H1 (cell line): ENCODE data around the gene SEC16A. TPM values are rescaled to one million over a fixed set of nuclear protein-coding genes. Genes with fewer than 3 reads are reported as not detected.

Experiments
- CHD1 ChIP-seq: IDR thresholded peaks from 2 replicates; pipeline ENCODE4 v1.6.1; 2012; ENCODE audit warnings: low read depth, low read length, improper control_type of control experiment
- CREB1 ChIP-seq: IDR thresholded peaks from 2 replicates; pipeline ENCODE4 v1.6.1; 2012; ENCODE audit warnings: inconsistent platforms
- EGR1 ChIP-seq: IDR thresholded peaks from 2 replicates; pipeline ENCODE4 v1.6.1; 2011; ENCODE audit warnings: low read depth, low read length, borderline replicate concordance
- KDM4A ChIP-seq: IDR thresholded peaks from one replicate; pipeline ENCODE4 v1.7.1; 2012; ENCODE audit warnings: low read depth, mild to moderate bottlenecking, moderate library complexity, low read length, inconsistent platforms; ENCODE audit not compliant: severe bottlenecking
- SP4 ChIP-seq: IDR thresholded peaks from 2 replicates; pipeline ENCODE4 v1.6.1; 2012; ENCODE audit warnings: low read length, inconsistent platforms
- polyA plus RNA-seq, 7 experiments: library from polyadenylated mRNA; depleted of rRNA in 3 of 7; stranded (reverse) in 5 of 7; unstranded in 2 of 7; fragments of >200 nt in 5 of 7; fragments of 200-250 nt in 2 of 7; gene quantifications; 1 replicate in 5 of 7; 2 replicates in 1 of 7; 4 replicates in 1 of 7; pipeline versions ENCODE4 v1.2.1 to v1.2.3, GENCODE V29; 2011 to 2013; ENCODE audit warnings: missing spikeins in 2 of 7, mixed read lengths in 2 of 7
- total RNA-seq: library from RNA; stranded (reverse); fragmentation: NEBNext Ultra II Directional; extraction: Animal tissue kit (Norgen Biotek cat#: 25700); gene quantifications from 2 replicates; pipeline ENCODE4 v1.2.1, GENCODE V29; 2021
- TF ChIP-seq, protein P1 (sequence below): fragments of 300-600 bp; sonication (generic); IDR thresholded peaks from 2 replicates; pipeline ENCODE4 v1.7.1; 2012; ENCODE audit warnings: low read length, moderate library complexity, mild to moderate bottlenecking, inconsistent platforms; ENCODE audit not compliant: insufficient replicate concordance

SEC16A gene
- total and polyA plus RNA-seq, 2 of the 8 experiments (the other 6 are each of a cell fraction or from before 2014, with no cell fraction given): 21.6 to 49.0 TPM

DNA sequence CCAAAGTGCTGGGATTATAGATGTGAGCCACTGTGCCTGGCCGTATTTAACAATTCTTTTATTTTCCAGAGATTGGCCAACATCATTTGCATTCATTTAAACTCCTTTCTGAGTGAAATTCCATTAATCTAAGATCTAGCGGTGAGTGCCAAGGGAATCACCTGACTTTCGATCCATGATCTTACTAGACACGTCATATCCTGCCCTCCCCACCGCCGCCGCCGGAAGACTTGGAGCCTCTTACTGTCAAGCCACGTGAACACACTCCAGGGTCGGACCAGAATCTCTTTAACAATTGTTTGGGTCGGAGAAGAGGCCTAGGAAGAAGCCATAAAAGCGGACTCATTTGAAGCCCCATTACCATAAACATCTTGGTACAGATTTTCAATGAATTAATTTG lies 56.1 kb downstream of the SEC16A start (continued):
- TF ChIP-seq, protein P1, sequence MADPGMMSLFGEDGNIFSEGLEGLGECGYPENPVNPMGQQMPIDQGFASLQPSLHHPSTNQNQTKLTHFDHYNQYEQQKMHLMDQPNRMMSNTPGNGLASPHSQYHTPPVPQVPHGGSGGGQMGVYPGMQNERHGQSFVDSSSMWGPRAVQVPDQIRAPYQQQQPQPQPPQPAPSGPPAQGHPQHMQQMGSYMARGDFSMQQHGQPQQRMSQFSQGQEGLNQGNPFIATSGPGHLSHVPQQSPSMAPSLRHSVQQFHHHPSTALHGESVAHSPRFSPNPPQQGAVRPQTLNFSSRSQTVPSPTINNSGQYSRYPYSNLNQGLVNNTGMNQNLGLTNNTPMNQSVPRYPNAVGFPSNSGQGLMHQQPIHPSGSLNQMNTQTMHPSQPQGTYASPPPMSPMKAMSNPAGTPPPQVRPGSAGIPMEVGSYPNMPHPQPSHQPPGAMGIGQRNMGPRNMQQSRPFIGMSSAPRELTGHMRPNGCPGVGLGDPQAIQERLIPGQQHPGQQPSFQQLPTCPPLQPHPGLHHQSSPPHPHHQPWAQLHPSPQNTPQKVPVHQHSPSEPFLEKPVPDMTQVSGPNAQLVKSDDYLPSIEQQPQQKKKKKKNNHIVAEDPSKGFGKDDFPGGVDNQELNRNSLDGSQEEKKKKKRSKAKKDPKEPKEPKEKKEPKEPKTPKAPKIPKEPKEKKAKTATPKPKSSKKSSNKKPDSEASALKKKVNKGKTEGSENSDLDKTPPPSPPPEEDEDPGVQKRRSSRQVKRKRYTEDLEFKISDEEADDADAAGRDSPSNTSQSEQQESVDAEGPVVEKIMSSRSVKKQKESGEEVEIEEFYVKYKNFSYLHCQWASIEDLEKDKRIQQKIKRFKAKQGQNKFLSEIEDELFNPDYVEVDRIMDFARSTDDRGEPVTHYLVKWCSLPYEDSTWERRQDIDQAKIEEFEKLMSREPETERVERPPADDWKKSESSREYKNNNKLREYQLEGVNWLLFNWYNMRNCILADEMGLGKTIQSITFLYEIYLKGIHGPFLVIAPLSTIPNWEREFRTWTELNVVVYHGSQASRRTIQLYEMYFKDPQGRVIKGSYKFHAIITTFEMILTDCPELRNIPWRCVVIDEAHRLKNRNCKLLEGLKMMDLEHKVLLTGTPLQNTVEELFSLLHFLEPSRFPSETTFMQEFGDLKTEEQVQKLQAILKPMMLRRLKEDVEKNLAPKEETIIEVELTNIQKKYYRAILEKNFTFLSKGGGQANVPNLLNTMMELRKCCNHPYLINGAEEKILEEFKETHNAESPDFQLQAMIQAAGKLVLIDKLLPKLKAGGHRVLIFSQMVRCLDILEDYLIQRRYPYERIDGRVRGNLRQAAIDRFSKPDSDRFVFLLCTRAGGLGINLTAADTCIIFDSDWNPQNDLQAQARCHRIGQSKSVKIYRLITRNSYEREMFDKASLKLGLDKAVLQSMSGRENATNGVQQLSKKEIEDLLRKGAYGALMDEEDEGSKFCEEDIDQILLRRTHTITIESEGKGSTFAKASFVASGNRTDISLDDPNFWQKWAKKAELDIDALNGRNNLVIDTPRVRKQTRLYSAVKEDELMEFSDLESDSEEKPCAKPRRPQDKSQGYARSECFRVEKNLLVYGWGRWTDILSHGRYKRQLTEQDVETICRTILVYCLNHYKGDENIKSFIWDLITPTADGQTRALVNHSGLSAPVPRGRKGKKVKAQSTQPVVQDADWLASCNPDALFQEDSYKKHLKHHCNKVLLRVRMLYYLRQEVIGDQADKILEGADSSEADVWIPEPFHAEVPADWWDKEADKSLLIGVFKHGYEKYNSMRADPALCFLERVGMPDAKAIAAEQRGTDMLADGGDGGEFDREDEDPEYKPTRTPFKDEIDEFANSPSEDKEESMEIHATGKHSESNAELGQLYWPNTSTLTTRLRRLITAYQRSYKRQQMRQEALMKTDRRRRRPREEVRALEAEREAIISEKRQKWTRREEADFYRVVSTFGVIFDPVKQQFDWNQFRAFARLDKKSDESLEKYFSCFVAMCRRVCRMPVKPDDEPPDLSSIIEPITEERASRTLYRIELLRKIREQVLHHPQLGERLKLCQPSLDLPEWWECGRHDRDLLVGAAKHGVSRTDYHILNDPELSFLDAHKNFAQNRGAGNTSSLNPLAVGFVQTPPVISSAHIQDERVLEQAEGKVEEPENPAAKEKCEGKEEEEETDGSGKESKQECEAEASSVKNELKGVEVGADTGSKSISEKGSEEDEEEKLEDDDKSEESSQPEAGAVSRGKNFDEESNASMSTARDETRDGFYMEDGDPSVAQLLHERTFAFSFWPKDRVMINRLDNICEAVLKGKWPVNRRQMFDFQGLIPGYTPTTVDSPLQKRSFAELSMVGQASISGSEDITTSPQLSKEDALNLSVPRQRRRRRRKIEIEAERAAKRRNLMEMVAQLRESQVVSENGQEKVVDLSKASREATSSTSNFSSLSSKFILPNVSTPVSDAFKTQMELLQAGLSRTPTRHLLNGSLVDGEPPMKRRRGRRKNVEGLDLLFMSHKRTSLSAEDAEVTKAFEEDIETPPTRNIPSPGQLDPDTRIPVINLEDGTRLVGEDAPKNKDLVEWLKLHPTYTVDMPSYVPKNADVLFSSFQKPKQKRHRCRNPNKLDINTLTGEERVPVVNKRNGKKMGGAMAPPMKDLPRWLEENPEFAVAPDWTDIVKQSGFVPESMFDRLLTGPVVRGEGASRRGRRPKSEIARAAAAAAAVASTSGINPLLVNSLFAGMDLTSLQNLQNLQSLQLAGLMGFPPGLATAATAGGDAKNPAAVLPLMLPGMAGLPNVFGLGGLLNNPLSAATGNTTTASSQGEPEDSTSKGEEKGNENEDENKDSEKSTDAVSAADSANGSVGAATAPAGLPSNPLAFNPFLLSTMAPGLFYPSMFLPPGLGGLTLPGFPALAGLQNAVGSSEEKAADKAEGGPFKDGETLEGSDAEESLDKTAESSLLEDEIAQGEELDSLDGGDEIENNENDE: no peak
- no peak for TF ChIP-seq KDM4A
- no peak for TF ChIP-seq SP4
- no peak for TF ChIP-seq EGR1
- TF ChIP-seq CREB1: no peak
- no peak for TF ChIP-seq CHD1
